HG03378 (cell line): ENCODE measurements around the gene INAVA.
A peak's percentile ranks its signal among the peaks of the same experiment; 100 is the strongest.

ENCODE experiments used
- ATAC-seq: cut with Tn5 transposase; IDR thresholded peaks from one replicate; pipeline ENCODE4 v1.9.1; 2021; ENCODE audit warnings: mild to moderate bottlenecking, moderate library complexity; ENCODE audit not compliant: unreplicated experiment

INAVA gene, protein sequence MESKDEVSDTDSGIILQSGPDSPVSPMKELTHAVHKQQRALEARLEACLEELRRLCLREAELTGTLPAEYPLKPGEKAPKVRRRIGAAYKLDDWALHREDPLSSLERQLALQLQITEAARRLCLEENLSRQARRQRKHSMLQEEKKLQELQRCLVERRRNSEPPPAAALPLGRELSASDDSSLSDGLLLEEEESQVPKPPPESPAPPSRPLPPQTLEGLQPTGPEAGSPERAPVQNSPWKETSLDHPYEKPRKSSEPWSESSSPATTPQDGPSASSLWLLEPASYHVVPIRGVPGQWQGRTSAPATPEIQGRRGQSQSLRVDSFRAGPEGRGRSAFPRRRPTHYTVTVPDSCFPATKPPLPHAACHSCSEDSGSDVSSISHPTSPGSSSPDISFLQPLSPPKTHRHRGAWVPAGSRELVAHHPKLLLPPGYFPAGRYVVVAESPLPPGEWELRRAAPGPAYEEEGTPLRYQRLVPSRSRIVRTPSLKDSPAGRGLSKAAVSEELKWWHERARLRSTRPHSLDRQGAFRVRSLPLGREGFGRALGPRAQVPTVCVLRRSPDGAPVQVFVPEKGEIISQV

GRCh38 chr1:200894712-200895442 is at the start of gene INAVA:
INAVA (plus strand) TSS chr1:200894900; CDS start chr1:200898401, 3,501 bp downstream.
- no peak for ATAC-seq

GRCh38 chr1:200845360-200845759 is 49.3 kb upstream of the INAVA start:
- ATAC-seq = no peak

DNA sequence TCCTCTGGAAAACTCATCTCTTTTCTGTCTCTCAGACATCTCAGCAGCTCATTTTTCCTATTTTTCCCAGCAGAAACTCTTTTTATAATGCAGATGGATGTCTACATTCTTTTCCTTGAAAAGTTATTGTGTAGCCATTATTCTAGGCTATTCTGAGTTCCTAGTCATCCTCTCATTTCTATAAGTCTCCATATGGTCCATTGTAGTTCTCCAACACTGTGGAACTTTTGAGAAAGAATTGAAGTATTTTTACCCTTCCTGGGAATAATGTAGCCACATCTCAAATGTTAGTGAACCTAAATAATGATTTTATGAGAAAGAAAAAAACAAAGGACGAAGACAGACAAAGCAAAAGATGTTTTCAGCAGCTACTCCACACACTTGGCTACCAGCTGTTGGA is 48.3 kb upstream of the INAVA start:
- ATAC-seq = no peak

- no peak for ATAC-seq
Measured at GRCh38 chr1:200849430-200849829, 45.3 kb upstream of the INAVA start.

GRCh38 chr1:200850554-200850953 is 44.1 kb upstream of the INAVA start:
- no peak for ATAC-seq

- ATAC-seq = no peak
Measured at GRCh38 chr1:200856716-200857357, 37.9 kb upstream of the INAVA start.

GRCh38 chr1:200857804-200858203 is 36.9 kb upstream of the INAVA start:
- no peak for ATAC-seq

- ATAC-seq = no peak
Measured at GRCh38 chr1:200861937-200862647, 32.6 kb upstream of the INAVA start.

DNA sequence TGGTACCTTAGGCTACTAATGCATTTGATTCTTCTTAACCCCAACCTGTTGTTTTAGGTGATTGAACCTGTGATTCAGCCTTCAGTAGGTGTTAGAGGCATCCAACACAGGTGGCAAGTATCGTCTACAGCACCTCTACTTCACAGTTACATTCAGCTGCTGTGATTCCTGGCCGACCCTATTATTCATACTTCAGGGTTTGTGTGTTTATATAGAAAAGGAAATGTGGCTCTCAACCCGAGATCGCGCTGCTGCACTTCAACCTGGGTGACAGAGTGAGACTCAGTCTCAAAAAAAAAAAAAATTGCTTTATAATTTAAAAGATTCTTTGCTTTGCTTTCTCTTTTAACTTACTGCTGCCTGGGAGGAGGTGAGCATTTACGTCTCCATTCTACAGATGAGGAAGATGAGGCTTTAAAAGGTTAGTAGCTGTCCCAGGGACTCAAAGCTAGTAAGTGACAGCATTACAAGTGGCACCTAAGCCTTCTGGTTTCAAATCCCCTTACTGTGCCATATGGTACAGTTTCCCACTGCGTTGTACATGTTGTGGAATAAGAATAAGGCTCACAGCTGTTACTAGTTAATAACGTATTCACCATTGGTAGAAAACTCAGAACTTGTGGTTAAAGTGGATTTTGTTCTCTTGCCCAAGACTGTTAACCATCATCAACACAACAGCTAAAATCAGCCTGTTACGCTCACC is 31.8 kb upstream of the INAVA start:
- no peak for ATAC-seq

GRCh38 chr1:200866116-200866515 is 28.6 kb upstream of the INAVA start:
- ATAC-seq = no peak

GRCh38 chr1:200866521-200866920 is 28.2 kb upstream of the INAVA start:
- ATAC-seq = peak; percentile 81

DNA sequence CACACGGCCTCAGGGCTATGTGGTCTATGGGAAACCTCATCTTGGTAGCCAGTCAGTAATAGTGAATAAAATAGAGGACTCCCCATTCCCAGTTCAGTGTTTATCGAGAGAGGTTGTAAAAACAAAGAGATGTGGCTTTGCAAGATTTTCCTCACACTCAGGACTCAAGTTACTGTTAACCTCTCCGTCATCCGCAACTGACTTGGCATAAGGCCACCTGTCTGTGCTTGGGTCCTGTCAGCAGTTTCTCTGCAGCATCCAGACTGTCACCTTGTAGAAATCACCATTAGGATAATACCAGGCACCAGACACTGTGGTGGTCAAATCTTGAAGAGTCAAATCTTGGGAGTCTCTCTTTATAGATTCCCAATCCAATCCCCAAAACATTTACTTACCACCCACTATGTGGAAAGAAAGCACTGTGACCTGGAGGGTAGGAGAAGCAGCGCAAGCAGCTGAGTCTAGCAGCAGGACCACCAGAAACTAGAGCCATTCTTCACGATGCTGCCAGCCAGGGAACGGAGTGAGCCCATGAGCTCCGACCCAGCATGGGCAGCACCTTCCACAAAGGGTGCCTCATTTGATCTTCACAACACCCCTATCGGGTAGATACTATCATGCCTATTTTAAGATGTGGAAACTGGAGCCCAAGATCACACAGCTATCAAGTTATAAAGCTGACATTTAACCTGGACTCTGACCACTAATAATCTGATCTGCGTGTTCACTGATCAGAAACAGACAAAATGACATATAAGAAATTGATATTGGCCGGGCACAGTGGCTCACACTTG is 27.5 kb upstream of the INAVA start:
- no peak for ATAC-seq

GRCh38 chr1:200869376-200869752 is 25.3 kb upstream of the INAVA start:
- ATAC-seq = no peak

- ATAC-seq = peak; percentile 53
Measured at GRCh38 chr1:200869753-200870391, 24.8 kb upstream of the INAVA start.

GRCh38 chr1:200872446-200873115 is 22.1 kb upstream of the INAVA start, which contains the start of gene GPR25:
GPR25 (plus strand) TSS chr1:200872981; CDS start chr1:200873038, 57 bp downstream.
- ATAC-seq = no peak

- no peak for ATAC-seq
Measured at GRCh38 chr1:200873116-200873670, 21.5 kb upstream of the INAVA start.

GRCh38 chr1:200873671-200874397 is 20.9 kb upstream of the INAVA start:
- no peak for ATAC-seq
